SJSA1 (cell line): Measurements from ENCODE around the gene SYT9. TPM values are rescaled to one million over a fixed set of nuclear protein-coding genes. Genes with fewer than 3 reads are reported as not detected.

Experiments
- DNase-seq, 2 experiments: peaks; one replicate each; pipeline ENCODE4 v3.0.0-alpha.2; 2015 to 2020; ENCODE audit warnings: low spot score in 2 of 2, low read depth in 1 of 2
- H3K27ac ChIP-seq: fragments of 250-450 bp; sonication (Bioruptor Pico); 2 replicates; pipeline ENCODE4 v1.5.1; 2020; ENCODE audit warnings: mild to moderate bottlenecking, moderate library complexity
- H3K27me3 ChIP-seq: fragments of 250-450 bp; sonication (Bioruptor Pico); replicated peaks from 2 replicates; pipeline ENCODE4 v1.5.1; 2020; ENCODE audit warnings: mild to moderate bottlenecking, moderate library complexity
- H3K36me3 ChIP-seq: fragments of 250-450 bp; sonication (Bioruptor Pico); 2 replicates; pipeline ENCODE4 v1.5.1; 2020; ENCODE audit warnings: mild to moderate bottlenecking
- H3K4me1 ChIP-seq: fragments of 250-450 bp; sonication (Bioruptor Pico); replicated peaks from 2 replicates; pipeline ENCODE4 v1.6.1; 2021; ENCODE audit warnings: mild to moderate bottlenecking
- H3K4me3 ChIP-seq: fragments of 250-450 bp; sonication (Bioruptor Pico); 2 replicates; pipeline ENCODE4 v1.5.1; 2020; ENCODE audit warnings: mild to moderate bottlenecking
- H3K9me3 ChIP-seq: fragments of 250-450 bp; sonication (Bioruptor Pico); replicated peaks from 2 replicates; pipeline ENCODE4 v1.5.1; 2020; ENCODE audit warnings: mild to moderate bottlenecking
- total RNA-seq: library from RNA; depleted of rRNA; stranded (reverse); fragments of >200 nt; shearing (Covaris generic); gene quantifications from 2 replicates; pipeline ENCODE4 v1.2.3, GENCODE V29; 2014

The SYT9 gene
- total RNA-seq, 1 experiment from 2014 or later: not detected

DNA sequence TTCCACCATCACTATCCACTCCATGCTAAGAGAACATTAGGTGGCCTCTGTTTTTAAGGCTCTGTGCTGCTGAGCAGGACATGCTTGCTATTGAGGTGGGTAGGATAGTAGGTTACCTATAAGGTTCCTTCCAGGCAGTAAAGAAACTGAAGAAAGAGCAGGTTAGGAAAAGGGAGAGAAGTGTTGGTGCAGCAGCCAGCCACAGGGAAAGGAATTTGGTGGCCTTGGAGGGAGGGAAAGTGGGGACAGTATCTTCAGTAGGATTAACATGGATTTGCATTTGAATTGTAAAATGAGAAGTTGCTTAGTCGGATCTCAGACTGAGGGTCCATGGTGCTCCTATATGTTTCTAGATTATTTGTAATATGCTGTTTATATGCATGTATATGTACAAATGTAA is 184.4 kb downstream of the SYT9 start:
- Histone ChIP-seq H3K27me3 (no peaks in the 10 kb centered on the region), H3K4me3 (no peak overlapping the region), H3K4me1 (peaks cover 21% of the 10 kb centered on the region), H3K27ac (no peak overlapping the region), H3K9me3 (no peaks in the 10 kb centered on the region), H3K36me3 (no peaks in the 10 kb centered on the region)
- no peak for DNase-seq

- peak overlapping the region; percentile 79 for H3K27ac ChIP-seq
Measured at GRCh38 chr11:7436657-7437056, 185.0 kb downstream of the SYT9 start.

GRCh38 chr11:7437696-7438095 is 186.0 kb downstream of the SYT9 start:
- Histone ChIP-seq H3K4me3 (no peak overlapping the region), H3K27ac (peak overlapping the region; percentile 79), H3K27me3 (no peaks in the 10 kb centered on the region), H3K36me3 (no peaks in the 10 kb centered on the region), H3K4me1 (peaks cover 21% of the 10 kb centered on the region), H3K9me3 (no peaks in the 10 kb centered on the region)
- peak; percentile 57 to 76 for DNase-seq

More at GRCh38 chr11:7436657-7437056, 185.0 kb downstream of the SYT9 start:
- no peaks in the 10 kb centered on the region for H3K36me3 ChIP-seq
- peaks cover 21% of the 10 kb centered on the region for H3K4me1 ChIP-seq
- H3K4me3 ChIP-seq: no peak overlapping the region
- no peaks in the 10 kb centered on the region for H3K9me3 ChIP-seq
- H3K27me3 ChIP-seq: no peaks in the 10 kb centered on the region
- no peak for DNase-seq

DNA sequence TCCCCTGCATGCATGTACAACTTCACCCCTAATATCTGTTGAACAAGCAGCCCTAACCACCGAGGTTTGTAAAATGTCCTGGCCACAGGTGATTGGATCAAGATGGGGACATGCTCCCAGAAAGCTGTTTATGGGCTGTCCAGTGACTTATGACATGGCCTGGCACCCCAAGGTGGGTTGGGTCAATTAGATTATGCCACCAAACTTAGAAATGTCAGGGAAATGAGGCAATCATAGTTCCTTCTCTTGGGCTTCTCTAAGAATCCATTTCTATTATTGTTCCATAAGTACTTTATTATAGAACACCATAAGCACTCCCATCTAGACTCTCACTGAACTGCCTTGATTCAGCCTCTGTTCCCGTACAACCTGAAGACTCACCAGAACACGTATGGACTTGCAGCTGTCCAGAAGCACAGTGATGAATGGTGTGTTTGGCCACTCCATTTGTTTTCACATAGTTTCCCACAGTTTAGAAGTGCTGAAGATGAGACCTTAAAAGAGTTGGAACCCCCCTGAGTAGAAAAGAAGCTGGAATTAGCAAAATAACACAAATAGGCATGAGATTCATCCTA is 188.1 kb downstream of the SYT9 start:
- no peak overlapping the region for H3K4me3 ChIP-seq
- peaks cover 21% of the 10 kb centered on the region for H3K4me1 ChIP-seq
- no peaks in the 10 kb centered on the region for H3K27me3 ChIP-seq
- no peak overlapping the region for H3K27ac ChIP-seq
- no peak for DNase-seq
- H3K36me3 ChIP-seq: no peaks in the 10 kb centered on the region
- H3K9me3 ChIP-seq: no peaks in the 10 kb centered on the region

- Histone ChIP-seq H3K4me3 (no peak overlapping the region), H3K4me1 (peaks cover 8% of the 10 kb centered on the region), H3K9me3 (no peaks in the 10 kb centered on the region), H3K36me3 (no peaks in the 10 kb centered on the region), H3K27ac (no peak overlapping the region), H3K27me3 (no peaks in the 10 kb centered on the region)
- DNase-seq: peak; percentile 33 to 50
Measured at GRCh38 chr11:7442588-7443215, 191.0 kb downstream of the SYT9 start.

GRCh38 chr11:7444091-7444981 is 192.6 kb downstream of the SYT9 start:
- no peaks in the 10 kb centered on the region for H3K9me3 ChIP-seq
- no peak overlapping the region for H3K27ac ChIP-seq
- H3K27me3 ChIP-seq: no peaks in the 10 kb centered on the region
- H3K4me3 ChIP-seq: no peak overlapping the region
- no peak for DNase-seq
- no peaks in the 10 kb centered on the region for H3K36me3 ChIP-seq
- no peaks in the 10 kb centered on the region for H3K4me1 ChIP-seq

DNA sequence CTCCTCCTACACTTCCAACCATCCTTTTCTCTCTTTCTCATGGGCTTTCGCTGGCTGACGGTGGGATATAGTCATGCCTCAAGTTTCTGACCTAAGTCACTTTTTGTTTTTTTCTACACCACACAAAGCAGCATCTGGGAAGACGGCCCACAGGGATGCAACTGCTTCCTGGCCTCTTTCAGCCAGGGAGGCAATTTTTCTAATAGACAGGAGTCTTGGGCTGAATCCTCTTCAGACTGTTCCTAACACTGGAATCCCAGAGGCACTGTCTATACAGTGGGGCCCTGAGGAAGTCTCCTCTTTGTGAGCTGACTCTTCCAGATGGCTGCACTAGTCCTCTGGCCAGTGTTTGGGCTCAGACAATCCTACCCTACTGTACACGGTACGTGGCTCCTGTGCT is 193.9 kb downstream of the SYT9 start:
- H3K36me3 ChIP-seq: no peaks in the 10 kb centered on the region
- no peaks in the 10 kb centered on the region for H3K9me3 ChIP-seq
- no peak for DNase-seq
- no peak overlapping the region for H3K4me3 ChIP-seq
- H3K27me3 ChIP-seq: no peaks in the 10 kb centered on the region
- H3K27ac ChIP-seq: no peak overlapping the region
- no peaks in the 10 kb centered on the region for H3K4me1 ChIP-seq

GRCh38 chr11:7448201-7448600 is 196.5 kb downstream of the SYT9 start:
- H3K27me3 ChIP-seq: no peaks in the 10 kb centered on the region
- H3K36me3 ChIP-seq: no peaks in the 10 kb centered on the region
- no peak overlapping the region for H3K4me3 ChIP-seq
- no peak for DNase-seq
- no peaks in the 10 kb centered on the region for H3K4me1 ChIP-seq
- H3K9me3 ChIP-seq: no peaks in the 10 kb centered on the region
- no peak overlapping the region for H3K27ac ChIP-seq

GRCh38 chr11:7449211-7449840 is 197.6 kb downstream of the SYT9 start:
- Histone ChIP-seq H3K4me1 (no peaks in the 10 kb centered on the region), H3K27me3 (no peaks in the 10 kb centered on the region), H3K27ac (no peak overlapping the region), H3K4me3 (no peak overlapping the region), H3K36me3 (no peaks in the 10 kb centered on the region), H3K9me3 (no peaks in the 10 kb centered on the region)
- DNase-seq: no peak

- no peak for DNase-seq
- H3K4me1 ChIP-seq: no peaks in the 10 kb centered on the region
- H3K27ac ChIP-seq: no peak overlapping the region
- H3K4me3 ChIP-seq: no peak overlapping the region
- no peaks in the 10 kb centered on the region for H3K27me3 ChIP-seq
- no peaks in the 10 kb centered on the region for H3K9me3 ChIP-seq
- no peaks in the 10 kb centered on the region for H3K36me3 ChIP-seq
Measured at GRCh38 chr11:7449841-7450214, 198.1 kb downstream of the SYT9 start.

- Histone ChIP-seq H3K9me3 (no peaks in the 10 kb centered on the region), H3K4me3 (no peak overlapping the region), H3K36me3 (no peaks in the 10 kb centered on the region), H3K27ac (no peak overlapping the region), H3K4me1 (no peaks in the 10 kb centered on the region), H3K27me3 (no peaks in the 10 kb centered on the region)
- DNase-seq: no peak
Measured at GRCh38 chr11:7450836-7451235, 199.1 kb downstream of the SYT9 start.

DNA sequence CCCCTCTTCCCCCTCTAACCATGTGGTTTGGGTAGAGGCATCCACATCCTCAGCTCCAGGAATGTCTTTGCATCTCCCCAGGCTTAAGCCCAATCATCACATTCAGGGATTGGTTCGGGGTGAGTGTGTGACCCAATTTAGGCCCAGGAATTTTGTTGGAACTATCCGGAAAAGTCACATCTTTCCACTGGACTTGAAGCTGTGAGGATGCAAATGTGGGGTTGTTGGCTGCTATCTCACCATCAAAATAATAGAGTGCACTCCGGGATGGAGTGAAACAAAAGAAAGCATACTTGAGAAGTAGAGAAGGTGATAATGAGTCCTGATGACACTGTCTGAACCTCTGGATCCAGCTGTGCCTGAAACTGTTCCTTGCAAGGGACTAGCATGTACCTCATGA is 199.8 kb downstream of the SYT9 start:
- H3K27me3 ChIP-seq: no peaks in the 10 kb centered on the region
- no peak overlapping the region for H3K27ac ChIP-seq
- H3K4me3 ChIP-seq: no peak overlapping the region
- no peaks in the 10 kb centered on the region for H3K4me1 ChIP-seq
- no peak for DNase-seq
- H3K36me3 ChIP-seq: no peaks in the 10 kb centered on the region
- H3K9me3 ChIP-seq: no peaks in the 10 kb centered on the region

DNA sequence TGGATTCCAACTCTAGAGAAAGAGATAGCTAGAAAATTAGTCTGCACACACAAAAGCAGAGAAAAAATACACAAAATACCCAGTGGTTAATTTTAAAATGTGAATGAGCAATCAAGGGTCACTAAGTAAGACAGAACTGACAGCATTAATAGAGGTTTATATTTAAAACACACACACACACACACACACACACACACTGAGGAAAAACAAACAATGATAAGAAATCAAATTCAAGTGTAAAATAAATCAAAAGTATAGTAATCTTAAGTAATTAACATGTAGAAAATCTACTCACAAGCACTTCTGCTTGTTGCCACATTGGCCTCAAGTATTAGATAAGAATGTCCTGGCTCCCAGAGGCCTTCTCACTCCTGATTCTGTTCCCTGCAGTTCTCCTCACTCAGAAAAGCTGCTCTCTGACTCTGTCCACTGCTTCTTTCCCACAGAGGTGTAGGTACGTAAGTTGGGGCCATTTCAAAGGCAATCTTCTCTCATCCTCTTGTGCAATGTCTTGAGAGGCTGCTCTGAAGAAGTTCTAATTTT is 200.3 kb downstream of the SYT9 start:
- DNase-seq: no peak
- H3K4me1 ChIP-seq: no peaks in the 10 kb centered on the region
- no peaks in the 10 kb centered on the region for H3K36me3 ChIP-seq
- H3K9me3 ChIP-seq: no peaks in the 10 kb centered on the region
- H3K4me3 ChIP-seq: no peak overlapping the region
- no peaks in the 10 kb centered on the region for H3K27me3 ChIP-seq
- no peak overlapping the region for H3K27ac ChIP-seq
